HCEC 1CT (cell line): ENCODE measurements around the gene TMEM50B.
"Not testable (repeated sequence)": the region's sequence is repeated elsewhere in the genome, so short reads cannot be mapped to it uniquely, and the experiment has no call there.

Experiments used
- DNase-seq: peaks from one replicate; pipeline ENCODE4 v3.0.0-alpha.2; 2017

TMEM50B gene

GRCh38 chr21:33425825-33426224, 53.9 kb downstream of the TMEM50B start:
- no peak for DNase-seq

- no peak for DNase-seq
These were observed 55.6 kb downstream of the TMEM50B start for GRCh38 chr21:33424214-33424613.

GRCh38 chr21:33421713-33422393, 57.9 kb downstream of the TMEM50B start:
- no peak for DNase-seq

- DNase-seq = peak; percentile 89
These were observed 60.1 kb downstream of the TMEM50B start for GRCh38 chr21:33419538-33420123.

- no peak for DNase-seq
These were observed 61.1 kb downstream of the TMEM50B start for GRCh38 chr21:33418691-33419090.

- no peak for DNase-seq
These were observed 64.8 kb downstream of the TMEM50B start for GRCh38 chr21:33414926-33415325.

- DNase-seq = no peak
These were observed 65.7 kb downstream of the TMEM50B start for GRCh38 chr21:33414068-33414467.

GRCh38 chr21:33412832-33413519, 66.8 kb downstream of the TMEM50B start:
- no peak for DNase-seq

- not testable (repeated sequence) for DNase-seq
These were observed 67.3 kb downstream of the TMEM50B start for GRCh38 chr21:33412439-33412831.

- DNase-seq = no peak
These were observed 67.8 kb downstream of the TMEM50B start for GRCh38 chr21:33411949-33412430.

- DNase-seq = no peak
These were observed 73.3 kb downstream of the TMEM50B start for GRCh38 chr21:33406493-33406892.

GRCh38 chr21:33403786-33404585, 75.8 kb downstream of the TMEM50B start:
- DNase-seq = peak; percentile 47

- no peak for DNase-seq
These were observed 76.5 kb downstream of the TMEM50B start, which contains the start of gene IFNGR2 for GRCh38 chr21:33403128-33403785. TSS of gene IFNGR2 (plus strand) at chr21:33403413. CDS start at chr21:33403544, 131 bp downstream.

GRCh38 chr21:33402001-33402979, 77.5 kb downstream of the TMEM50B start:
- DNase-seq = peak; percentile 28

- DNase-seq = no peak
These were observed 78.2 kb downstream of the TMEM50B start for GRCh38 chr21:33401630-33401992.
